HAP-1 (cell line): Measurements from ENCODE around the gene NEFH.

Experiments used
- DNase-seq, 2 experiments: peaks; one replicate each; pipeline ENCODE4 v3.0.0-alpha.2; 2016 to 2020; ENCODE audit warnings: low spot score in 2 of 2
- H3K27me3 ChIP-seq: fragments of 250-450 bp; sonication (Bioruptor Pico); 2 replicates; pipeline ENCODE4 v1.5.1; 2020; ENCODE audit warnings: low read depth, mild to moderate bottlenecking, moderate library complexity
- H3K36me3 ChIP-seq: fragments of 250-450 bp; sonication (Bioruptor Pico); replicated peaks from 2 replicates; pipeline ENCODE4 v1.5.1; 2020; ENCODE audit warnings: mild to moderate bottlenecking
- H3K4me1 ChIP-seq: fragments of 250-450 bp; sonication (Bioruptor Pico); 2 replicates; pipeline ENCODE4 v1.5.1; 2020; ENCODE audit warnings: mild to moderate bottlenecking
- H3K4me3 ChIP-seq: fragments of 250-450 bp; sonication (Bioruptor Pico); 2 replicates; pipeline ENCODE4 v1.5.1; 2020; ENCODE audit warnings: mild to moderate bottlenecking, moderate library complexity
- H3K9me3 ChIP-seq: fragments of 250-450 bp; sonication (Bioruptor Pico); 2 replicates; pipeline ENCODE4 v1.5.1; 2020; ENCODE audit warnings: mild to moderate bottlenecking, moderate library complexity
- in situ Hi-C: fragments of 300-500 bp; cut with MboI; formaldehyde crosslinking; loops from 3 replicates; pipeline ENCODE4 v1.14.3; 2020; ENCODE audit warnings: low sequenced_read_pairs, inconsistent platforms, mixed read lengths

NEFH gene

DNA sequence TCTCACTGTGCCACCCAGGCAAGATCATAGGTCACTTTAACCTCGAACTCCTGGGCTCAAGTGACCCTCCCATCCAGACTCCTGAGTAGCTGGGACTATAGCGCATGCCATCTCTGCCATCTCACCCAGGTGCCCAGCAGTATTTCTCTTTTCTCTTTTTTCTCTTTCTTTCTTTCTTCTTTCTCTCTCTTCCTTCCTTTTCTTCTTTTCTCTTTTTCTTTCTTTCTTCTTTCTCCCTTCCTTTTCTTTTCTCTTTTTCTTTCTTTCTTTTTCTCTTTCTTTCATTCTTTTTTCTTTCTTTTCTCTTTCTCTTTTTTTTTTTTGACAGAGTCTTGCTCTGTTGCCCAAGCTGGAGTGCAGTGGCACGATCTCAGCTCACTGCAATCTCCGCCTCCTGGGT, 28.2 kb upstream of the NEFH start:
- in situ Hi-C loops, result no loop called here
- Histone ChIP-seq H3K36me3 (no peaks in the 10 kb centered on the region), H3K4me3 (no peak overlapping the region), H3K4me1 (peaks cover 10% of the 10 kb centered on the region), H3K27me3 (no peaks in the 10 kb centered on the region), H3K9me3 (no peaks in the 10 kb centered on the region)
- no peak for DNase-seq

DNA sequence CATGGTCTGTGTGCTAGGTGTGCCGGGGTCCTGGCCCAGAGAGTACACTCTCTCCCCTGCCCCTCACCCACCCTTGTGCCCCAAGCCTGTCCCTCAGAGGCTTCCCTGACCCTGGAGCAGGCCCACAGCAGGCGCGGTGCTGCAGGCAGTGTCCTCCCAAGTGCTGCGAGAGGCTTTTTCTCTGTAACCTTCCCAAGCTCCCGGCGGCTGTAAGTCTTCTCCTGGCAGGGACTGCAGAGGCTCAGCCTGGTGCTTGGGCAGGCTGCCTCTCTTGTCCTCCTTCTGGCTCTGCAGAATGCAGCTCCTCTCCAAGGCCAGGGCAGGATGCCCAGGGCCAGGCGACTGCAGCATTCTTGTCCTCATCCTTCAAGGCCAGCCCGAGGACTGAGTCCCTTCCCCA, 25.7 kb upstream of the NEFH start:
- Histone ChIP-seq H3K27me3 (no peaks in the 10 kb centered on the region), H3K36me3 (no peaks in the 10 kb centered on the region), H3K4me1 (peaks cover 10% of the 10 kb centered on the region), H3K9me3 (no peaks in the 10 kb centered on the region), H3K4me3 (no peak overlapping the region)
- in situ Hi-C loops, result no loop called here
- no peak for DNase-seq

DNA sequence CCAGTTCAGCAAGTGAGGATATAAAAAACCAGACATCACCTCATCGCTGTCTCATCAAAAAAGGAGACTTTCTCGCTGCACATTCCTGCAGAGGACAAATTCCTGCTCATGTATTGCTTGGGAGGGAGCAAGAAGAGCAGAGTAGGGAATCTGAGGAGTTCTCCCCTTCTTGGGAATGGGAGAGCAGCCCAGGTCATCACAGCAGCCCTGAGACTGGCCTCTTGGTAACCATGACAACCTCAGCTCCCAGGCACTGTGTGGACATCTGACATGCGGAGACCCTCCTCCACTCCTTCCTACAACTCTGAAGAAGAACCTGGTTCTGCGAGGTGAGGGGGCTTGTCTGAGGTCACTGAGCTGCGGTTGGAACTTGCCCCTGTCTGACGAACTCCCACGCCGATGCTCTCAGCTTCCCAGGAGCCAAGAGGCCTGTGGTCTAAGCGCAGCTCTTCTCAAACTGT, 23.8 kb upstream of the NEFH start:
- no peaks in the 10 kb centered on the region for H3K4me1 ChIP-seq
- H3K4me3 ChIP-seq, result no peak overlapping the region
- H3K36me3 ChIP-seq, result no peaks in the 10 kb centered on the region
- no peaks in the 10 kb centered on the region for H3K27me3 ChIP-seq
- in situ Hi-C loops, result no loop called here
- no peaks in the 10 kb centered on the region for H3K9me3 ChIP-seq
- no peak for DNase-seq

DNA sequence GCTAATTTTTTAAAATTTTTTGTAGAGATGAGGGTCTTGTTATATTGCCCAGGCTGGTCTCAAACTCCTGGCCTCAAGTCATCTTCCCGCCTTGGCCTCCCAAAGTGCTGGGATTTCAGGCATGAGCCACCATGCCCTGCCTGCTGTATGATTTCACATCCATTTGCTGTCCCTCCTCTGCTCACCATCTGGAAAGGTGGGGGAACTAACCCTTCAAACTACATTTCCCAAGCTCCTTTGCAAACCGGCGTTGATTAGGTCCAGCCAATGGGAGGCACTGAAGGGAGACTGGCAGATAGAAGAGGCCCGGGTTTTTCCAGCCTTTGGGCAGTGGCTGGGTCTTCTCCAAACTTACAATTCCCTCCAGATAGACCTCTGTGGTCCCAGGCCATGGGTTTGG, 22.3 kb upstream of the NEFH start:
- Histone ChIP-seq H3K36me3 (no peaks in the 10 kb centered on the region), H3K4me3 (no peak overlapping the region), H3K4me1 (no peaks in the 10 kb centered on the region), H3K27me3 (no peaks in the 10 kb centered on the region), H3K9me3 (no peaks in the 10 kb centered on the region)
- in situ Hi-C loops, result no loop called here
- DNase-seq, result peak; percentile 67 to 72

DNA sequence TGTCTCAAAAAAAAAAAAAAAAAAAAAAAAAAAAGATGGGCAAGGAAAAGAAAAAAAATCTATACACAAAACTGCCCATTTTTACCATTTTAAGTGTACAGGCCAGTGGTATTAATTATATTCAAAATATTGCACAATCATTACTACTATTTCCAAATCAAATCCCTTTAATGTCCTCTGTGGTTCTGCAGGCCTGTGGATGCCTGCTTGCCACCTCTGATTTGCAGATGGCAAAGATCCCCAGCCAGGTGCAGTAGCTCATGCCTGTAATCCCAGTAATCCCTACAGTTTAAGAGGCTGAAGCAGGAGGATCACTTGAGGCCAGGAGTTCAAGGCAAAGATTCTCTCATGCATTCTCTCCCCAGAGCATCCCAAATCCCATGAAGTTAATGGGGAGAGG, 21.5 kb upstream of the NEFH start:
- no peaks in the 10 kb centered on the region for H3K27me3 ChIP-seq
- no peaks in the 10 kb centered on the region for H3K9me3 ChIP-seq
- in situ Hi-C loops, result no loop called here
- no peak for DNase-seq
- no peaks in the 10 kb centered on the region for H3K36me3 ChIP-seq
- H3K4me1 ChIP-seq, result no peaks in the 10 kb centered on the region
- H3K4me3 ChIP-seq, result no peak overlapping the region

DNA sequence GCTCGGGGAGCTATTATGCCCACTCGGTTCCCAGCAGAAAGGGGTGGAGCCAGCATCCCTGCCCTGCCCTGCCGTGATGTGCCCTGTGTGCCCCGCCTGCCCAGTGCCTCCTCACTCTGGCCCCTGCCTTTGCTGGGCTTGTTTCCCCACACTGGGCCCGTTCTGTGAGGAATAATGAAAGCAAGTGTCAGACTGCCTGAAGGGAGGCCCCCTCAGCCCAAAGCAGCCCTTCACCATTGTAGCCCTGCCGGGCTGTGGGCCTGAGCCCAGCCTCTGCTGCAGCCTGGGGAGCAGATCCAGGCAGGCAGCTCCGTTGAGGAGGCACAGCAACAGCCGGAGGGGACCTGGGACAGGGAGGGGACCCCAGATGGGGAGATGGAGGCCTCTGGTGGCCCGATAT, 20.2 kb upstream of the NEFH start:
- in situ Hi-C loops, result no loop called here
- Histone ChIP-seq H3K4me3 (no peak overlapping the region), H3K27me3 (no peaks in the 10 kb centered on the region), H3K4me1 (no peaks in the 10 kb centered on the region), H3K9me3 (no peaks in the 10 kb centered on the region), H3K36me3 (no peaks in the 10 kb centered on the region)
- no peak for DNase-seq

DNA sequence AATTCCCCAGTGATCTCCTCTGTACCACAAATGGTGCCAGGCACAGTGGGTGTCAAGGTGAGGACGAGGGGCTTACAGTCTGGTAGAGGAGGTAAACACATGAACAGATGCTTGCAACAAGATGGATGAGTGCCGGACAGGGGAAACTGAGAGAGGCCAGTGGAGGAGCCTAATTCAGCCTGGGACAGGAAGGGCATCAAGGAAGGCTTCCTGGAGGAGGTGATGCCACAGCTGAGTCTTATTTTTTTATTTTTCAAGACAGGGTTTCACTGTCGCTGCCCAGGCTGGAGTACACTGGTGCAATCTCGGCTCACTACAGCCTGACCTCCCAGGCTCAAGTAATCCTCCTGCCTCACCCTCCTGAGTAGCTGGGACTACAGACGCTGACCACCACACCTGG, 18.8 kb upstream of the NEFH start:
- in situ Hi-C loops, result no loop called here
- H3K36me3 ChIP-seq, result no peaks in the 10 kb centered on the region
- H3K27me3 ChIP-seq, result no peaks in the 10 kb centered on the region

DNA sequence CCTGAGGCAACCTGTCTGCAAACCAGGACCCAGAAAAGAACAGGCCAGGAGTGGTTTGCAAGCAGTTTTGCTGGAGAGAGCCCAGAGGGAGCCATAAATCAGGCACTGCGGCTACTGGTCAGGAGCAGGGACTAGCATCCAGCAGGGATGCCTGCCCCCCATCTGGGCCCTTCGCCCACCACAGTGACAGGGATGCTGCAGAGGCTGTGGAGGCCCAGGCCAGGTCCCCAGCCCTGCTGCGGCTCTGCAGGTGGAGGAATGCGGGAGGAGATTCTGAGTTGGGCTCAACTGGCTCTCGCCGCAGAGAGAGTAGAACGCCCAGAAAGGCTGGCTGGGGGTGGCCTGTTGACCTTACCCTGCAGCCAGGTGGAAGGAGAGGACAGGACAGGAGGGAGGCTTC, 16.4 kb upstream of the NEFH start:
- H3K9me3 ChIP-seq, result no peaks in the 10 kb centered on the region
- in situ Hi-C loops, result no loop called here

More for the DNA sequence above, 18.8 kb upstream of the NEFH start:
- Histone ChIP-seq H3K9me3 (no peaks in the 10 kb centered on the region), H3K4me1 (no peaks in the 10 kb centered on the region), H3K4me3 (no peak overlapping the region)
- DNase-seq, result no peak

DNA sequence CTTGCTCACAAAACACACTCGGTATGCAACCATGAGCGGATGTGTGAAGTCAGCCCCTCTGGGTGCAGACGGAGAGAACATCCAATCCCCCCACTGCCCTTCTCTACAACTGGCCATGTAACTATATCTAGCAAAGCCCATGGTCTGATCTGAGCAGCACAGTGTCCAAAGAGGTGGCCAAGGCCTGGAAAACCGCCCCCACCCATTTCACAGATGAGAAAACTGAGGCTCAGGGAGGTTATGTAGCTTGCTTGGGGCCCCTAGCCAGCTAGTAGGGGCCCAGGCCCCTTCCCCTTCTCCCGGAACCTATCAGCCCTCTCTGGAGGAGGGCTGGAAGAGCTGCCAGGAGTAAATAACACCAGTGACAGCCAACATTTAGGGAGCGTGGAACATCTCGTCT, 15.4 kb upstream of the NEFH start:
- Histone ChIP-seq H3K4me3 (no peak overlapping the region), H3K27me3 (no peaks in the 10 kb centered on the region), H3K36me3 (no peaks in the 10 kb centered on the region), H3K9me3 (no peaks in the 10 kb centered on the region), H3K4me1 (no peaks in the 10 kb centered on the region)
- DNase-seq, result no peak
- in situ Hi-C loops, result no loop called here

More for the DNA sequence above, 16.4 kb upstream of the NEFH start:
- H3K36me3 ChIP-seq, result no peaks in the 10 kb centered on the region
- no peaks in the 10 kb centered on the region for H3K4me1 ChIP-seq
- no peak overlapping the region for H3K4me3 ChIP-seq
- DNase-seq, result no peak
- no peaks in the 10 kb centered on the region for H3K27me3 ChIP-seq

DNA sequence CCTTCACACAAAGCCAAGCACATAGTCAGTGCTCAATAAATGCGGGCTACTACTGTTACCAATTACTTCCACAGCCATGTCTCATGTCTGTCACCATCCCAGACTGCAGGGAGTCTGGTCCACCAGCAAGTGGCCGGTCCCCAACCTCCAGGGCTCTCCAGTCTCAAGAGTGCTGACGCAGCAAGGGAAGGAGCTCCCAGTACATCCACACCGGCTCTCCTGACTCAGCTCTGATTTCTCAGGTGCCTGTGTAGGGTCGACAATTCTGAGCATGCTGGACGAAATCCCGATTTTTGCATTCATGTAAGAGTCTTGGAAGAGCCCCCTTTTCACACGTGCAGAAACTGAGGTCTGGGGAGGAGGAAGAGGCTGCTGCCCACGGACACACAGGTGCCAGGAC, 10.3 kb upstream of the NEFH start:
- DNase-seq, result no peak
- Histone ChIP-seq H3K9me3 (no peaks in the 10 kb centered on the region), H3K4me1 (peaks cover 5% of the 10 kb centered on the region; the same call in 1 of the 2 replicates), H3K36me3 (no peaks in the 10 kb centered on the region), H3K4me3 (peak overlapping the region; percentile 35), H3K27me3 (0 out of 2 replicates have a peak, but pooled peaks cover 2% of the 10 kb centered on the region)
- in situ Hi-C loops, result no loop called here

DNA sequence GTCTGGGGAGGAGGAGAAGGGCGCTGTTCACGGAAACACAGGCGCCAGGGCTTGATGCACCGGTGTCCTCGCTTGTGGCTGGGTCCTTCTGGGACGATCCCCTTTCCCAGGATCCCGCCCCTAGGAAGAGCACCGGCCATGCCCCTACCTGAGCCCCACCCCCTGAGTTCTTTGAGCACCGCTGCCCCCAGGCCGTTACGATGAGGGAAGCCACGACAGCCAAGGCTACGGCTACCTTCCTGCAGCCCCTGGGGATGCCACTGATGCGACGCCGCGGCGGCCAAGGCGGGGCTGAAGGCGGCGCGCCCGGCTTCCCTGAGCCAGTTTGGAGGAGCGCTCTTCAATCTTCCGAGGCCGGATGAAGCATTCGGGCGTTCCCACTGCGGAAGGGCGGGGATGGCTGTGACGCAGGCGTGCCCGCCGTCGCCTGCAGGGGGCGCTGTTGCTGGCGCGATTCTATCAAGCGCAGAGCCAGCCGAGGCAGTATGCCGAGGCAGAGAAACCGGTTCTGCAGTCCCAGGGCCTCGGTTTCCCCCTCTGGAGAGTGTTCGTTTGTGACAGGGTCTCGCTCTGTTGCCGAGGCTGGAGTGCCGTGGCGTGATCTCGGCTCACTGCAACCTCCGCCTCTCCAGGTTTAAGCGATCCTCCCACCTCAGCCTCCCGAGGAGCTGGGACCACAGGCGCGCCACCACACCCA, 9.7 kb upstream of the NEFH start:
- Histone ChIP-seq H3K36me3 (no peaks in the 10 kb centered on the region), H3K4me1 (peaks cover 5% of the 10 kb centered on the region; the same call in 1 of the 2 replicates), H3K9me3 (no peaks in the 10 kb centered on the region), H3K27me3 (peaks cover 2% of the 10 kb centered on the region; the same call in 1 of the 2 replicates), H3K4me3 (peak overlapping the region; percentile 35)
- DNase-seq, result peak; percentile 50 to 91
- in situ Hi-C loops, result no loop called here

DNA sequence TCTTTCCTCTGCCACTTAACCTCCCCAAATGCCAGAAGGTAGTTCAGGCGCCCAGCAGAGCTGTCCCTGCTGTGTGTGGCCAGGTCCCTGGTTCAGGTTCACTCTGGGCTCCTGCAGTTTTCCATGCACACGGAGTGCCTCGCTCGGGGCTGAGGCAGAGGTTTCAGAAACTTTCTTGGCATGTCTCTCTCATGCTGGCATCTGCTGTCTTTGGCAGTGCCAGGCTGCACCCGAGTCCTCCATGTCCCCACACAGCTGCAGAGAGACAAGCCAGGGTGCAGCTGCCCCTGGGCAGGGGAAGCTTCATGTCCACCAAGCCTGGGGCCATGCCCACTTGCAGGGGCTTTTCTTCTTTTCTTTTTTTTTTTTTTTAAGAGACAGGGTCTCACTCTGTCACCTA, 7.0 kb upstream of the NEFH start:
- Histone ChIP-seq H3K4me1 (peaks cover 5% of the 10 kb centered on the region; the same call in 1 of the 2 replicates), H3K36me3 (no peaks in the 10 kb centered on the region), H3K27me3 (peaks cover 6% of the 10 kb centered on the region), H3K4me3 (no peak overlapping the region), H3K9me3 (no peaks in the 10 kb centered on the region)
- in situ Hi-C loops, result no loop called here
- DNase-seq, result no peak

DNA sequence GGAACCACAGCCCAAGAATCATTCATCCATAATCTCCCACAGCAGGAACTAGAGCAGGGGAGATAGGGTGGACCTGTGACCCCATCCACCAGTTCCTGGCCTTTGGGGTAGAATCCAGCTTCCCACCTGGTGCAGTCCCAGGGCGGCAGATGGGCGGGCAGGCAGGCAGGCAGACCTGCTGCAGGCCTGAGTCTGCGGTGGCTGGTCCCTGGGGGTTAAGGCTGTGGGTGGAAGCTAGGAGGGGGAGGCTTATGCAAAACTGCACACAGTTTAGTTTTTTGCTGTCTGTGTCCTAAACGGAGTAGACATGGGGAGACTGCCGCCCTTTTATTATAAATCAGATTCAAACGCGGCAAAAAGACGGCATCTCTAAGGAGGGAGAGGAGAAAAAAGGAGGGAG, 4.5 kb upstream of the NEFH start:
- no peak for DNase-seq

DNA sequence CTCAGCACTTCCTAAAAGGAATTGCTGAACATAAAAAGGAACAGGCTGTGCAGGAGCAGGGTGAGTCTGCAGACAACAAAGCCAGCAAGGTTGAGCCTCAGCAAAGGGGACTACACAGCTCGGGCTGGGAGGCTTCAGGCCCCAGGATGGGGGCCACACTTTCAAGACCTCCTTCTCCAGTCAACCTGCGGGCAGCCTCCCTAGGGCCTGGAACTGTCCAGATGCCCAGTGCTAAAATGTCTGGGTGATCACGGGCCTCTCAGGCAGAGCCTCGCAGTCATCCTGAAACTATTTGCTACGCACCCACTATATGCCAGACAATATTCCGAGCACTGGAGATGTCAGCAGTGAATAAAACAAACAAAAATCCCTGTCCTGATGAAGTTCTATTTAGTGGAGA, 3.9 kb upstream of the NEFH start:
- Histone ChIP-seq H3K9me3 (no peaks in the 10 kb centered on the region), H3K27me3 (peaks cover 11% of the 10 kb centered on the region), H3K36me3 (no peaks in the 10 kb centered on the region), H3K4me1 (no peaks in the 10 kb centered on the region), H3K4me3 (no peak overlapping the region)
- DNase-seq, result no peak
- in situ Hi-C loops, result no loop called here

More for the DNA sequence above, 4.5 kb upstream of the NEFH start:
- Histone ChIP-seq H3K36me3 (no peaks in the 10 kb centered on the region), H3K4me3 (no peak overlapping the region), H3K9me3 (no peaks in the 10 kb centered on the region), H3K4me1 (peaks cover 1% of the 10 kb centered on the region; the same call in 1 of the 2 replicates), H3K27me3 (peaks cover 11% of the 10 kb centered on the region)
- in situ Hi-C loops, result no loop called here
